Panc1 (cell line): ENCODE results near the gene PMFBP1. TPM values are rescaled to one million over a fixed set of nuclear protein-coding genes. Genes with fewer than 3 reads are reported as not detected.

Experiments
- ATAC-seq: fragments of 200-7000 bp; cut with Tn5 transposase; 2 replicates; pipeline ENCODE4 v1.9.1; 2020; ENCODE audit warnings: mild to moderate bottlenecking, moderate library complexity
- BruUV-seq: library from RNA; stranded (reverse); fragments of 400-500 nt; replicated peaks from 2 replicates; lab custom pipeline; 2021; lab: Mats Ljungman, UMichigan
- CTCF ChIA-PET: fragments of 300-600 bp; sonication (Branson Sonifier 250); formaldehyde crosslinking; loops from one replicate; lab custom pipeline; 2022; ENCODE audit warnings: antibody characterized with exemption; lab: Charles Lee
- POLR2A ChIA-PET: fragments of 300-600 bp; sonication (Branson Sonifier 250); formaldehyde crosslinking; loops from one replicate; lab custom pipeline; 2022; ENCODE audit warnings: antibody characterized with exemption; lab: Charles Lee
- DNase-seq: peaks from one replicate; pipeline ENCODE4 v3.0.0-alpha.2; 2010; ENCODE audit warnings: low read depth, low spot score
- H3K27ac ChIP-seq: 2 replicates; pipeline ENCODE4 v1.5.1; 2011; ENCODE audit warnings: mild to moderate bottlenecking, low read length, inconsistent platforms
- H3K27me3 ChIP-seq: fragments of 200-500 bp; sonication (Bioruptor generic); 2 replicates; pipeline ENCODE4 v1.6.0; 2014; ENCODE audit warnings: low read length, inconsistent platforms; ENCODE audit not compliant: control insufficient read depth, insufficient read depth
- H3K36me3 ChIP-seq: fragments of 200-500 bp; sonication (Bioruptor generic); 2 replicates; pipeline ENCODE4 v1.5.1; 2014; ENCODE audit warnings: inconsistent platforms, mild to moderate bottlenecking, low read length, moderate library complexity; ENCODE audit not compliant: control insufficient read depth, insufficient read depth
- H3K4me1 ChIP-seq: 2 replicates; pipeline ENCODE4 v1.5.1; 2011; ENCODE audit warnings: inconsistent platforms, mild to moderate bottlenecking, low read length, moderate library complexity; ENCODE audit not compliant: control insufficient read depth, insufficient read depth
- H3K4me3 ChIP-seq, 2 experiments: 2 replicates each; pipeline ENCODE4 v1.5.1; 2011 to 2012; ENCODE audit warnings: low read depth in 2 of 2, low read length in 2 of 2, mild to moderate bottlenecking in 2 of 2, inconsistent platforms in 1 of 2, moderate library complexity in 1 of 2
- H3K9me3 ChIP-seq: fragments of 200-500 bp; sonication (Bioruptor generic); 2 replicates; pipeline ENCODE4 v1.5.1; 2014; ENCODE audit warnings: low read depth, mild to moderate bottlenecking, inconsistent platforms, low read length, moderate library complexity; ENCODE audit not compliant: control insufficient read depth, insufficient read depth
- CTCF ChIP-seq: fragments of 450-650 bp; IDR thresholded peaks from 2 replicates; pipeline ENCODE4 v1.5.1; 2017; ENCODE audit warnings: mild to moderate bottlenecking
- POLR2AphosphoS5 ChIP-seq: IDR thresholded peaks from 2 replicates; pipeline ENCODE4 v1.6.1; 2012; ENCODE audit warnings: mild to moderate bottlenecking, low read depth, low read length, moderate library complexity
- REST ChIP-seq, 2 experiments: IDR thresholded peaks; 2 replicates each; pipeline ENCODE4 v1.6.1; 2011 to 2012; ENCODE audit warnings: low read depth in 2 of 2, control low read depth in 1 of 2, low read length in 1 of 2, mild to moderate bottlenecking in 1 of 2, moderate library complexity in 1 of 2; ENCODE audit not compliant: insufficient read depth in 1 of 2
- SIN3A ChIP-seq: IDR thresholded peaks from 2 replicates; pipeline ENCODE4 v1.6.1; 2012; ENCODE audit warnings: low read depth, mild to moderate bottlenecking, low read length, moderate library complexity, borderline replicate concordance; ENCODE audit not compliant: insufficient read depth
- TCF7L2 ChIP-seq: IDR thresholded peaks from 2 replicates; pipeline ENCODE4 v1.6.1; 2011; ENCODE audit warnings: mild to moderate bottlenecking, low read depth, low read length, inconsistent platforms
- in situ Hi-C: cut with HindIII; loops from 2 replicates; pipeline ENCODE4 v1.10.0; 2016; ENCODE audit warnings: low sequenced_read_pairs, low pct_unique_long_range_greater_than_20kb
- intact Hi-C: fragments of 100-400 bp; cut with micrococcal nuclease; formaldehyde crosslinking; loops from one replicate; pipeline ENCODE4 v1.10.0; 2022; ENCODE audit not compliant: unreplicated experiment
- total RNA-seq: library from RNA; stranded (reverse); gene quantifications from one replicate; pipeline ENCODE4 v1.2.1, GENCODE V29; 2021; ENCODE audit not compliant: unreplicated experiment

PMFBP1 gene
- total RNA-seq, 1 experiment from 2014 or later, result 0.10 TPM

DNA sequence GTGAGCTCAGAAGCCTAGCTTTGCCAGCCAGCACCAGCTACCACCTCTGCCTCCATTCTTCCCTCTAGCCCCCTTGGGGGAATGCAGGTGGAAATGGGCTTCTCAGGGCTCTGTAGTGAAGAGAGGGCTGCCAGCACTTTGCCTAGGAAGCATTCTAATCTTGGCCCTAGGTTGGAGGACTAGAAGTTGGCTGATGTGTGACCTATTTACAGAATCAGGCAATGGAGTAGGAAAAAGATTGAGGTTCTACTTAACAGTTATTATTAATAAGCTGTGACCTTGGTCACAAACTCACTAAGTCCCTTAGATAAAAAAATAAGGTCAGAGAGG lies 58.4 kb downstream of the PMFBP1 start:
- Histone ChIP-seq H3K4me3 (no peak overlapping the region), H3K27ac (no peak overlapping the region), H3K36me3 (peaks cover 2% of the 10 kb centered on the region; the same call in 1 of the 2 replicates), H3K4me1 (no peaks in the 10 kb centered on the region), H3K9me3 (no peaks in the 10 kb centered on the region), H3K27me3 (no peaks in the 10 kb centered on the region)
- in situ Hi-C loops (no loop called here), intact Hi-C loops (no loop called here)
- TF ChIP-seq TCF7L2 (no peak), CTCF (no peak), POLR2AphosphoS5 (no peak), REST (IDR thresholded peaks at IDR 0.05; ENCODE audit: insufficient read depth in 1 of 2, low read depth in 2 of 2, low read length in 1 of 2) (no peak), SIN3A (no peak)
- ATAC-seq (no peak), DNase-seq (no peak)
- ChIA-PET CTCF (no interaction called here), POLR2A (no interaction called here)
- BruUV-seq, result no TSS peak

DNA sequence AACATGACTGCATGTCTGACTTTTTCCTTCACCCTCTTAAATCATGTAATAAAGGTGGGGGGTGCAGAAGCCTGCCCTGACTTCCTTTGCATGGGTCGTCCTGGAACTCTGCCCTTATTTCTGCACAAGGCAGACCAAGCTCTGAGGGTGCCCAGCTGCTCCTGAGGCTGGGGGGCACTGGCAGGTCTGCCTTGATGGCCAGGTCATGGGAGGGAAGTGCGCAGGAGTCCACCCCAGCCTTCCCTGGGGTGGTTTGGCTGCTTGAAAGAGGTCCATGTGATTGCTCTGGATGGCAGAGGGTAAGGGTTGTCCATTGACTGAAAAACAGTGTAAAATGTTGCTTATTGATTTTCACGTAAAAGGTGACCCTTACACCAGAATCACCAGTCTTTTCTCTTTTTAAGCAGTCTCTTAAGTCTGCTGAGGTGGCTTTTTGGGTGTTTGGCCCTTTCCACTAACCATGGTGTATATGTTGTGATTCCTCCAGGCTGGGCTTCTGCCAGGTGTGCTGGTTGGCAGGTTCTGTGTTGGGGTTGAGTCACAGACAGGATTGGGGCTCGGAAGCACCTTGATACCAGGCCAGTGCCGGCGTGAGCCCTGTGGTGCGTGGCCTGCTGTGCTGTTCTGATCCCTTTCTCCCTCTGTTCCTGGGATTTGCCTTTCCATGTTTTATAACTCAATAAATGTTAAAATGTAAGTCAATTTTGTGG lies 58.9 kb downstream of the PMFBP1 start:
- no peak for TF ChIP-seq CTCF
- no peak for TF ChIP-seq SIN3A
- TF ChIP-seq POLR2AphosphoS5, result no peak
- no peak for TF ChIP-seq TCF7L2
- no peak for TF ChIP-seq REST (IDR thresholded peaks at IDR 0.05; ENCODE audit: insufficient read depth in 1 of 2, low read depth in 2 of 2, low read length in 1 of 2)
- ChIA-PET POLR2A (no interaction called here), CTCF (no interaction called here)
- Histone ChIP-seq H3K4me3 (no peak overlapping the region), H3K27ac (no peak overlapping the region), H3K36me3 (peaks cover 2% of the 10 kb centered on the region; the same call in 1 of the 2 replicates), H3K4me1 (no peaks in the 10 kb centered on the region), H3K9me3 (no peaks in the 10 kb centered on the region), H3K27me3 (no peaks in the 10 kb centered on the region)
- DNase-seq, result no peak
- BruUV-seq, result no TSS peak
- no peak for ATAC-seq
- in situ Hi-C loops, result no loop called here
- intact Hi-C loops, result no loop called here
